Stomach (tissue), 9 donors: Measurements from ENCODE around the gene ZNF471. TPM values are rescaled to one million over a fixed set of nuclear protein-coding genes. Genes with fewer than 3 reads are reported as not detected.
A peak's percentile ranks its signal among the peaks of the same experiment; 100 is the strongest.

ENCODE experiments used
- DNase-seq, 2 donors: peaks; one replicate each; pipeline versions ENCODE4 v3.0.0 to v3.0.0-alpha.2; 2013 to 2019
- H3K27ac ChIP-seq, 5 donors: fragments of 200-600 bp in 4 of 5; sonication (generic) in 4 of 5; one replicate each; pipeline ENCODE4 v1.5.1; 2013 to 2019; ENCODE audit warnings: mild to moderate bottlenecking in 1 of 5, moderate library complexity in 1 of 5
- H3K27me3 ChIP-seq, 3 donors: fragments of 200-600 bp; sonication (generic); one replicate each; pipeline ENCODE4 v1.5.1; 2017 to 2019; ENCODE audit warnings: mixed run types in 1 of 3
- H3K36me3 ChIP-seq, 4 donors: fragments of 200-600 bp; sonication (generic); 1 replicate in 3 of 4; 2 replicates in 1 of 4; pipeline ENCODE4 v1.5.1; 2016 to 2019
- H3K4me1 ChIP-seq, 4 donors: fragments of 200-600 bp; sonication (generic); one replicate each; pipeline ENCODE4 v1.5.1; 2016 to 2019
- H3K4me3 ChIP-seq, 4 donors: fragments of 200-600 bp; sonication (generic) in 3 of 4; one replicate each; pipeline ENCODE4 v1.5.1; 2016 to 2019; ENCODE audit warnings: mild to moderate bottlenecking in 1 of 4
- H3K9me3 ChIP-seq, 4 donors: fragments of 200-600 bp; sonication (generic); one replicate each; pipeline ENCODE4 v1.5.1; 2016 to 2019
- EP300 ChIP-seq: sonication (generic); formaldehyde crosslinking; IDR thresholded peaks from one replicate; pipeline ENCODE4 v1.6.1; 2017; ENCODE audit warnings: antibody characterized with exemption
- POLR2A ChIP-seq, 4 donors: fragments of 450-650 bp; IDR thresholded peaks; one replicate each; pipeline ENCODE4 v1.6.1; 2016; ENCODE audit warnings: antibody characterized with exemption in 4 of 4, control low read depth in 2 of 4, mild to moderate bottlenecking in 1 of 4, moderate library complexity in 1 of 4
- POLR2AphosphoS5 ChIP-seq, 3 donors: sonication (generic); formaldehyde crosslinking; IDR thresholded peaks; one replicate each; pipeline ENCODE4 v1.6.1; 2016; ENCODE audit warnings: antibody characterized with exemption in 3 of 3
- WGBS, 5 donors: extraction: QIAGEN DNeasy Blood & Tissue Kit in 3 of 5; methylation state at CpG; one replicate each; pipeline versions ENCODE4 v1.1.5 to v1.1.7; 2013 to 2018; 5-methylcytosine and 5-hydroxymethylcytosine counted together
- intact Hi-C: fragments of 100-400 bp; cut with DNase I; formaldehyde crosslinking; loops from one replicate; pipeline ENCODE4 v1.15.1; 2023; ENCODE audit warnings: low total_unique reads
- polyA plus RNA-seq, 3 donors: library from polyadenylated mRNA; stranded (reverse); fragments of 200-250 nt; gene quantifications; one replicate each; pipeline ENCODE4 v1.2.3, GENCODE V29; 2013
- total RNA-seq, 5 donors: library from RNA; depleted of rRNA; stranded (reverse); fragments of >200 nt; gene quantifications; one replicate each; pipeline versions ENCODE4 v1.1.0 to v1.2.3, GENCODE V29; 2014 to 2016
- TF ChIP-seq, protein P1 (sequence below), 7 experiments: fragments of 450-650 bp in 4 of 7; fragments of 200-600 bp in 3 of 7; sonication (generic) in 3 of 7; IDR thresholded peaks; one replicate each; pipeline ENCODE4 v1.5.1; 2016 to 2019; ENCODE audit warnings: antibody characterized with exemption in 7 of 7, control low read depth in 2 of 7, mild to moderate bottlenecking in 1 of 7
- donor health status: healthy with polysubstance abuse.
- donor health status: Bipolar disorder and iron deficiency.
- donor health status: healthy.

The ZNF471 gene
- total and polyA plus RNA-seq, 8 donors, result 0.58 to 9.7 (median 1.8) TPM

DNA sequence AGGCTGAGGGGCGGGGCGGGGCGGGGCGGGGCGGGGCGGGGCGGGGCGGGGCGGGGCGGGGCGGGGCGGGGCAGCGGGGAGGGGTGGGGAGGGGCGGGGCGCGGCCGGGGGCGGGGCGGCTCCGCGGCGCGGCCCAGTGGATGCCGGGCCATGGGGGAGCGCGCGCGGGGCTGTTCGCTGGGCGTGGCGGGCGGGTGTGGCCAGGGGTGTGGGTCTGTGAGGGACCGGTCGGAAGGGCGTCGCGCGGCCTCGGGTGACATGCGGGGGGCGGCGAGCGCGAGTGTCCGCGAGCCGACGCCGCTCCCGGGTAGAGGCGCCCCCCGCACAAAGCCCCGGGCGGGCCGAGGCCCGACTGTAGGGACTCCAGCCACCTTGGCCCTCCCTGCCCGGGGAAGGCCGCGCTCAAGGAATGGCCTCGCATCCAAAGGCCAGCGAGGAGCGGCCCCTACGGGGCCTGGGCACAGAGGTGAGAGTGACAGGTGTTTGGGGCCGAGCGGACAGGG is 31.2 kb downstream of the ZNF471 start, which contains the start of gene ZFP28:
Gene ZFP28, plus strand, starts transcription at position 188 of the 503 bp plus-strand sequence. Its CDS starts 71 bp downstream, at position 259.
- 1 to 7% (median 1%) methylated on average over 2 to 56 of the region's 65 CpGs for WGBS, 5 donors

DNA sequence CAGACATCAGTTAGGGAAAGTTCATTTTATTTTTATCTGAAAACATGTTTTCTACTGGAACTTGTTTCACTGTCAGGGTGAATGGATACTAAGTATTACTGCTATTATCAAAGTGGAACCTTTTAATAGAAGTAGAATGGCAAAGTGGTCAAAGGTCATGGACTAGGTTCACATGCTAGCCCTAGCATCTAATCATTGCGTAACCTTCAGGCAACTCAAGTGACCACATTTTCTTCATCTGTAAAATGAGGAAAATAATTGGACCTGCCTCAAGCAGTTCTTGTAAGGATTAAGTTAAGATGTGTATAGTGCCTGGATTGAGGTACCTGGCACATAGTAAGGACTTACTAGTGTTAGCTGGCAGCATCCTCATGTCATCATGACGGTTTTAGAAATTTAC is 36.1 kb downstream of the ZNF471 start:
- intact Hi-C loops, result no loop called here
- Histone ChIP-seq H3K4me3 (no peak overlapping the region), H3K4me1 (peaks cover 7 to 18% (median 13%) of the 10 kb centered on the region in 4 donors), H3K9me3 (peaks cover 23 to 95% (median 70%) of the 10 kb centered on the region in 4 donors), H3K27me3 (no peaks in the 10 kb centered on the region), H3K36me3 (peaks cover 17 to 89% (median 77%) of the 10 kb centered on the region in 4 donors), H3K27ac (no peak overlapping the region)
- TF ChIP-seq POLR2A (IDR thresholded peaks at IDR 0.05), result no peak
- TF ChIP-seq EP300, result no peak
- TF ChIP-seq, protein P1, sequence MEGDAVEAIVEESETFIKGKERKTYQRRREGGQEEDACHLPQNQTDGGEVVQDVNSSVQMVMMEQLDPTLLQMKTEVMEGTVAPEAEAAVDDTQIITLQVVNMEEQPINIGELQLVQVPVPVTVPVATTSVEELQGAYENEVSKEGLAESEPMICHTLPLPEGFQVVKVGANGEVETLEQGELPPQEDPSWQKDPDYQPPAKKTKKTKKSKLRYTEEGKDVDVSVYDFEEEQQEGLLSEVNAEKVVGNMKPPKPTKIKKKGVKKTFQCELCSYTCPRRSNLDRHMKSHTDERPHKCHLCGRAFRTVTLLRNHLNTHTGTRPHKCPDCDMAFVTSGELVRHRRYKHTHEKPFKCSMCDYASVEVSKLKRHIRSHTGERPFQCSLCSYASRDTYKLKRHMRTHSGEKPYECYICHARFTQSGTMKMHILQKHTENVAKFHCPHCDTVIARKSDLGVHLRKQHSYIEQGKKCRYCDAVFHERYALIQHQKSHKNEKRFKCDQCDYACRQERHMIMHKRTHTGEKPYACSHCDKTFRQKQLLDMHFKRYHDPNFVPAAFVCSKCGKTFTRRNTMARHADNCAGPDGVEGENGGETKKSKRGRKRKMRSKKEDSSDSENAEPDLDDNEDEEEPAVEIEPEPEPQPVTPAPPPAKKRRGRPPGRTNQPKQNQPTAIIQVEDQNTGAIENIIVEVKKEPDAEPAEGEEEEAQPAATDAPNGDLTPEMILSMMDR (IDR thresholded peaks at IDR 0.05), result no peak
- no peak for TF ChIP-seq POLR2AphosphoS5 (IDR thresholded peaks at IDR 0.05)
- WGBS, 5 donors, result 93 to 99% (median 95%) methylated on average over 2 of the region's 2 CpGs
- no peak for DNase-seq

More for the DNA sequence above, 31.2 kb downstream of the ZNF471 start, which contains the start of gene ZFP28:
- H3K36me3 ChIP-seq, result peaks cover 5 to 43% (median 31%) of the 10 kb centered on the region in 4 donors
- peaks cover 12 to 90% (median 60%) of the 10 kb centered on the region in 4 donors for H3K9me3 ChIP-seq
- H3K27me3 ChIP-seq, result no peaks in the 10 kb centered on the region
- H3K4me1 ChIP-seq, result peaks cover 16 to 24% (median 20%) of the 10 kb centered on the region in 4 donors
- intact Hi-C loops, result no loop called here
- H3K27ac ChIP-seq, result peak within 1 kb of the TSS; percentile 85 to 99 (median 94)
- H3K4me3 ChIP-seq, result peak within 1 kb of the TSS; percentile 63 to 83 (median 75)
- TF ChIP-seq, protein P1 (IDR thresholded peaks at IDR 0.05), result no peak
- TF ChIP-seq POLR2A (IDR thresholded peaks at IDR 0.05) (no peak), EP300 (no peak), POLR2AphosphoS5 (IDR thresholded peaks at IDR 0.05) (no peak)
- DNase-seq, result no peak

DNA sequence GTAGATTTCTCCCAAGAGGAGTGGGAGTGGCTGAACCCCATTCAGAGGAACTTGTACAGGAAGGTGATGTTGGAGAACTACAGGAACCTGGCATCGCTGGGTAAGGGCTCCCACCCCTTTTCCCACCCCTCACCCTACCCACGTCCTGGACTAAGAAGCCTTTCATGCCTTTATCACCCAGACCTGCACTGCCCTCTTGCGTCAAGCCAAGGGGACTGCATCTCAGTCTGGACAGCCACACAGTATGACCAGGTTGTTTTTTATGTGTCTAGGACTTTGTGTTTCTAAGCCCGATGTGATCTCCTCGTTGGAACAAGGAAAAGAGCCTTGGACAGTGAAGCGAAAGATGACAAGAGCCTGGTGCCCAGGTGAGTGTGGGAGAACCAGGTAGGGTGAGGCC is 39.9 kb downstream of the ZNF471 start:
- WGBS, 5 donors, result 54 to 67% (median 62%) methylated on average over 6 of the region's 6 CpGs
- Histone ChIP-seq H3K4me1 (no peaks in the 10 kb centered on the region), H3K27ac (no peak overlapping the region), H3K9me3 (peaks cover 35 to 98% (median 81%) of the 10 kb centered on the region in 4 donors), H3K36me3 (peaks cover 41 to 99% (median 91%) of the 10 kb centered on the region in 4 donors), H3K27me3 (no peaks in the 10 kb centered on the region), H3K4me3 (no peak overlapping the region)
- intact Hi-C loops, result no loop called here
- no peak for TF ChIP-seq POLR2AphosphoS5 (IDR thresholded peaks at IDR 0.05)
- TF ChIP-seq POLR2A (IDR thresholded peaks at IDR 0.05), result no peak
- TF ChIP-seq, protein P1 (IDR thresholded peaks at IDR 0.05), result no peak
- no peak for TF ChIP-seq EP300
- DNase-seq, result no peak

DNA sequence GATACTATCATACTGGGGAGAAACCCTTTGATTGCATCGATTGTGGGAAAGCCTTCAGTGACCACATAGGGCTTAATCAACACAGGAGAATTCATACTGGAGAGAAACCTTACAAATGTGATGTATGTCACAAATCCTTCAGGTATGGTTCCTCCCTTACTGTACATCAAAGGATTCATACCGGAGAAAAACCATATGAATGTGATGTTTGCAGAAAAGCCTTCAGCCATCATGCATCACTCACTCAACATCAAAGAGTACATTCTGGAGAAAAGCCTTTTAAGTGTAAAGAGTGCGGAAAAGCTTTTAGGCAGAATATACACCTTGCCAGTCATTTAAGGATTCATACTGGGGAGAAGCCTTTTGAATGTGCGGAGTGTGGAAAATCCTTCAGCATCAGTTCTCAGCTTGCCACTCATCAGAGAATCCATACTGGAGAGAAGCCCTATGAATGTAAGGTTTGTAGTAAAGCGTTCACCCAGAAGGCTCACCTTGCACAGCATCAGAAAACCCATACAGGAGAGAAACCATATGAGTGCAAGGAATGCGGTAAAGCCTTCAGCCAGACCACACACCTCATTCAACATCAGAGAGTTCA is 46.7 kb downstream of the ZNF471 start:
- TF ChIP-seq EP300 (no peak), POLR2A (IDR thresholded peaks at IDR 0.05) (no peak), POLR2AphosphoS5 (IDR thresholded peaks at IDR 0.05) (no peak)
- TF ChIP-seq, protein P1 (IDR thresholded peaks at IDR 0.05), result no peak
- intact Hi-C loops, result no loop called here
- no peak for DNase-seq
- 82 to 97% (median 95%) methylated on average over 6 of the region's 6 CpGs for WGBS, 5 donors
- no peaks in the 10 kb centered on the region for H3K27me3 ChIP-seq
- H3K9me3 ChIP-seq, result peaks cover 64 to 100% (median 93%) of the 10 kb centered on the region in 4 donors
- H3K4me1 ChIP-seq, result no peaks in the 10 kb centered on the region
- no peak overlapping the region for H3K27ac ChIP-seq
- H3K36me3 ChIP-seq, result peaks cover 40 to 95% (median 60%) of the 10 kb centered on the region in 4 donors
- no peak overlapping the region for H3K4me3 ChIP-seq
